Measurements from ENCODE around the gene RAMACL. TPM values are rescaled to one million over a fixed set of nuclear protein-coding genes. Genes with fewer than 3 reads are reported as not detected.

Gene RAMACL
- total RNA-seq, 1 experiment from 2014 or later: 0.28 TPM

DNA sequence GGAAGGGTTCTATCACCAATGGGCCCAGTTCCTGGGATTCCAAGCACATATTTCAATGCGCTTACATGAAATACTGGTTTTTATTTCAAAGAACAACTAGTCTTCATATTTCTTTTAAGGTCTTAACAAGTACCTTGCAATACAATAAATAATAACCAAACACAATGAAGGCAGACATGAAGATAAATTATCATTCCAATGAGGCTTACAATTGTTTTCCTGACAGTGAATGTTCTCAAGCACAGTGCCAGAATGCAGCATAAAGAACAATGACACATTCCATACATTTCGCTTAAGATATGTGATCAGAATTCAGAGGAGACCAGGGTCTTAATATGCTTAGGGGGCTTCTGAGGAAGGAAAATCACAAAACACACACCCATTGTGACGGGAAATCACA lies 26.3 kb downstream of the RAMACL start:
- Histone ChIP-seq H3K23ac (ENCODE audit: insufficient read length, low read depth, low read length) (no peak overlapping the region), H3K4me2 (ENCODE audit: insufficient read depth, insufficient read length, low read length) (no peak overlapping the region), H4K91ac (ENCODE audit: insufficient read length, low read depth, low read length) (no peak overlapping the region), H2BK120ac (ENCODE audit: low read depth, low read length, poor library complexity, severe bottlenecking) (no peak overlapping the region), H3K4me1 (ENCODE audit: insufficient read depth, low read length) (peaks cover 5% of the 10 kb centered on the region; the same call in 1 of the 2 replicates), H4K20me1 (ENCODE audit: control insufficient read depth, insufficient read depth, insufficient read length) (no peaks in the 10 kb centered on the region), H3K56ac (ENCODE audit: insufficient read length, low read depth, low read length) (no peak overlapping the region), H3K79me1 (ENCODE audit: insufficient read depth, low read depth, low read length, poor library complexity, severe bottlenecking) (no peaks in the 10 kb centered on the region), H3K14ac (ENCODE audit: insufficient read depth, low read length) (no peak overlapping the region), H3T11ph (ENCODE audit: low read length) (no peak overlapping the region), H2BK5ac (ENCODE audit: insufficient read length, low read length) (no peak overlapping the region), H2BK15ac (ENCODE audit: low read depth, low read length) (no peak overlapping the region), H3K79me2 (ENCODE audit: insufficient read depth, low read length) (peaks cover 4% of the 10 kb centered on the region; the same call in 1 of the 2 replicates), H3K27me3 (ENCODE audit: insufficient read depth, low read length) (no peaks in the 10 kb centered on the region), H2AFZ (ENCODE audit: low read length) (no peak overlapping the region), H3K18ac (ENCODE audit: insufficient read length, low read depth, low read length) (no peak overlapping the region), H4K8ac (replicated peaks; ENCODE audit: insufficient read length, low read depth, low read length) (no peak overlapping the region), H3K23me2 (ENCODE audit: insufficient read length, low read depth, low read length, poor library complexity, severe bottlenecking) (no peaks in the 10 kb centered on the region), H3K27ac (ENCODE audit: insufficient read length, low read depth, low read length) (no peak overlapping the region), H3K9ac (ENCODE audit: extremely low read depth, insufficient read length, low read length) (no peak overlapping the region), H4K5ac (ENCODE audit: insufficient read length, low read depth, low read length) (no peak overlapping the region), H2BK20ac (ENCODE audit: low read depth, low read length, poor library complexity, severe bottlenecking) (no peak overlapping the region), H3K4ac (ENCODE audit: low read depth, low read length) (no peak overlapping the region), H2BK12ac (ENCODE audit: insufficient read length, low read depth, low read length) (no peak overlapping the region), H3K9me3 (ENCODE audit: control insufficient read depth, low read depth, low read length) (no peaks in the 10 kb centered on the region), H2AK5ac (ENCODE audit: insufficient read length, low read length) (no peak overlapping the region)
- Mint-ChIP-seq H3K4me3 (no peak overlapping the region), H3K27me3 (ENCODE audit: low read depth) (no peaks in the 10 kb centered on the region), H3K36me3 (ENCODE audit: insufficient read depth in 1 of 3, low read depth in 3 of 3) (no peaks in the 10 kb centered on the region; a peak in 1 of 7 replicates), H3K27ac (no peak overlapping the region), H3K9me3 (no peaks in the 10 kb centered on the region; a peak in 1 of 5 replicates), H3K4me1 (peaks cover 28 to 31% of the 10 kb centered on the region in 2 experiments)
- no CpG with 5 or more reads among the region's 3 CpGs for WGBS (ENCODE audit: extremely low coverage, insufficient read length, low lambda C conversion rate)
- DNase-seq: no peak
- TF ChIP-seq, protein P1, sequence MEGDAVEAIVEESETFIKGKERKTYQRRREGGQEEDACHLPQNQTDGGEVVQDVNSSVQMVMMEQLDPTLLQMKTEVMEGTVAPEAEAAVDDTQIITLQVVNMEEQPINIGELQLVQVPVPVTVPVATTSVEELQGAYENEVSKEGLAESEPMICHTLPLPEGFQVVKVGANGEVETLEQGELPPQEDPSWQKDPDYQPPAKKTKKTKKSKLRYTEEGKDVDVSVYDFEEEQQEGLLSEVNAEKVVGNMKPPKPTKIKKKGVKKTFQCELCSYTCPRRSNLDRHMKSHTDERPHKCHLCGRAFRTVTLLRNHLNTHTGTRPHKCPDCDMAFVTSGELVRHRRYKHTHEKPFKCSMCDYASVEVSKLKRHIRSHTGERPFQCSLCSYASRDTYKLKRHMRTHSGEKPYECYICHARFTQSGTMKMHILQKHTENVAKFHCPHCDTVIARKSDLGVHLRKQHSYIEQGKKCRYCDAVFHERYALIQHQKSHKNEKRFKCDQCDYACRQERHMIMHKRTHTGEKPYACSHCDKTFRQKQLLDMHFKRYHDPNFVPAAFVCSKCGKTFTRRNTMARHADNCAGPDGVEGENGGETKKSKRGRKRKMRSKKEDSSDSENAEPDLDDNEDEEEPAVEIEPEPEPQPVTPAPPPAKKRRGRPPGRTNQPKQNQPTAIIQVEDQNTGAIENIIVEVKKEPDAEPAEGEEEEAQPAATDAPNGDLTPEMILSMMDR (conservative IDR thresholded peaks at IDR 0.05): no peak

Data from H9 (cell line).